Psoas muscle (tissue), 8 donors: Measurements from ENCODE around the gene CMTM7. TPM values are rescaled to one million over a fixed set of nuclear protein-coding genes. Genes with fewer than 3 reads are reported as not detected.

ENCODE experiments used
- ATAC-seq, 4 donors: fragments of 200-7000 bp; cut with Tn5 transposase; one replicate each; pipeline ENCODE4 v1.9.1; 2020; ENCODE audit warnings: moderate library complexity in 3 of 4, mild to moderate bottlenecking in 2 of 4
- DNase-seq, 2 donors: peaks; one replicate each; pipeline ENCODE4 v3.0.0-alpha.2; 2020
- H3K27ac ChIP-seq: fragments of 200-600 bp; one replicate; pipeline ENCODE4 v1.8.0; 2022
- H3K27me3 ChIP-seq, 3 donors: fragments of 200-600 bp in 1 of 3; one replicate each; pipeline versions ENCODE4 v1.6.1 to v1.8.0; 2013 to 2022; ENCODE audit warnings: low read length in 2 of 3, mild to moderate bottlenecking in 2 of 3, moderate library complexity in 1 of 3; ENCODE audit not compliant: insufficient read depth in 3 of 3
- H3K36me3 ChIP-seq, 2 donors: fragments of 200-600 bp in 1 of 2; one replicate each; pipeline versions ENCODE4 v1.6.1 to v1.8.0; 2013 to 2022; ENCODE audit warnings: low read depth in 1 of 2, mild to moderate bottlenecking in 1 of 2, moderate library complexity in 1 of 2; ENCODE audit not compliant: insufficient read depth in 1 of 2
- H3K4me1 ChIP-seq: fragments of 200-600 bp; one replicate; pipeline ENCODE4 v1.8.0; 2022
- H3K4me3 ChIP-seq: fragments of 200-600 bp; one replicate; pipeline ENCODE4 v1.8.0; 2022; ENCODE audit warnings: mild to moderate bottlenecking
- H3K9me3 ChIP-seq: fragments of 200-600 bp; one replicate; pipeline ENCODE4 v1.8.0; 2022
- WGBS, 3 donors: extraction: QIAGEN DNeasy Blood & Tissue Kit; methylation state at CpG; one replicate each; pipeline versions ENCODE4 v1.1.6 to v1.1.7; 2013; 5-methylcytosine and 5-hydroxymethylcytosine counted together
- intact Hi-C, 2 donors: fragments of 100-400 bp; cut with DNase I; formaldehyde crosslinking; loops; one replicate each; pipeline versions ENCODE4 v1.11.0 to v1.14.2; 2022
- polyA plus RNA-seq, 3 donors: library from polyadenylated mRNA; stranded (reverse); fragments of 200-250 nt; gene quantifications; one replicate each; pipeline ENCODE4 v1.2.3, GENCODE V29; 2013
- total RNA-seq, 4 donors: library from RNA; stranded (reverse); fragmentation: NEBNext Ultra II Directional in 2 of 4; extraction: Animal tissue kit (Norgen Biotek cat#: 25700) in 2 of 4; gene quantifications; one replicate each; pipeline versions ENCODE4 v1.2.1 to v1.2.4, GENCODE V29; 2021 to 2023
- TF ChIP-seq, protein P1 (sequence below): fragments of 200-600 bp; IDR thresholded peaks from one replicate; pipeline ENCODE4 v1.8.0; 2022; ENCODE audit warnings: antibody characterized with exemption
- donor health status: healthy with polysubstance abuse.
- donor health status: DM: no; HTN: no; CAD: no; lungs with moderate emphysema.
- donor health status: Bipolar disorder and iron deficiency.
- donor health status: healthy.
- donor health status: DM: yes; HTN: yes; CAD: no.
- donor health status: DM: no; HTN: no; CAD: no.
- donor health status: DM: no; HTN: no; CAD: no.
- donor health status: DM: yes; HTN: yes; CAD: no.

The CMTM7 gene
- total and polyA plus RNA-seq, 7 donors: 0.65 to 18.5 (median 2.6) TPM

DNA sequence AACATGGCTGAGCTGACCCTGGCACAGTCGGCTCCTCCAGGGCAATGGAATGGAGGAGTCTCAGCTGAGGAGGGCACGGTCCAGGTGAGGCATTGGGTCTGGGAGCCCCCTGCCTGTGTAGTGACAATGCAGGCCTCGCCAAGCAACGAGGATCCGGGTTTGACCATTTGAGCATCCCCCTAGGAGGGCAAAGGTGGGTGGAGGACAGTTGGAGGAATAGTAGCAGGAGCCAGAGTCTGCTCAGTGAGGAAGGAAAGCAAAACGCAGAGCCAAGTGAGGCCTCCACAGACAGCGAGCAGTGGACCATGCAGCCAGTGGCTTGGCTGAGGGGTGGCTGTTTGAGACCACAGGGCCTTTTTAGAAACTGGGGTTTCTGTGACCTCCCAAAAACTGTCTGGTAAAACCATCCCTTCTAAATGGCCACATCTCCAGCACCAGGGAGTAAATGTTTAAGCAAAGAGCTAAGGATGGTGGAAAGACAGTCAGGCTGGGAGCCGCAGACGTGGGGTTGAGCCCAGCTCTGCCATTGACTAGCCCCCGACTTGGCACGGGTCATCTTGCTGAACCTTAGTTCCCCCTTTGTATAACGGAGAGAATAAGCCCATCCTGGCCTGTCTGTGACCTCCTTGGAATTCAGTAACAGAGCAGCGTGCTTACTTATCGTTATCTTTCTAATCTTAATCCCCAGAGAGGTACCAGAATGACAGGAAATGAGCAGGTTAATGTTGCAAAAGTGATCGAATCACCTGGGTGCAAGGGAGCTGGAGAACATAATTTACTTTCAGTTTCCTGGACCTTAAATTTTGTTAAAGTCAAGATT is 64.2 kb downstream of the CMTM7 start:
- no peak overlapping the region for H3K27ac ChIP-seq
- intact Hi-C loops: no loop called here

DNA sequence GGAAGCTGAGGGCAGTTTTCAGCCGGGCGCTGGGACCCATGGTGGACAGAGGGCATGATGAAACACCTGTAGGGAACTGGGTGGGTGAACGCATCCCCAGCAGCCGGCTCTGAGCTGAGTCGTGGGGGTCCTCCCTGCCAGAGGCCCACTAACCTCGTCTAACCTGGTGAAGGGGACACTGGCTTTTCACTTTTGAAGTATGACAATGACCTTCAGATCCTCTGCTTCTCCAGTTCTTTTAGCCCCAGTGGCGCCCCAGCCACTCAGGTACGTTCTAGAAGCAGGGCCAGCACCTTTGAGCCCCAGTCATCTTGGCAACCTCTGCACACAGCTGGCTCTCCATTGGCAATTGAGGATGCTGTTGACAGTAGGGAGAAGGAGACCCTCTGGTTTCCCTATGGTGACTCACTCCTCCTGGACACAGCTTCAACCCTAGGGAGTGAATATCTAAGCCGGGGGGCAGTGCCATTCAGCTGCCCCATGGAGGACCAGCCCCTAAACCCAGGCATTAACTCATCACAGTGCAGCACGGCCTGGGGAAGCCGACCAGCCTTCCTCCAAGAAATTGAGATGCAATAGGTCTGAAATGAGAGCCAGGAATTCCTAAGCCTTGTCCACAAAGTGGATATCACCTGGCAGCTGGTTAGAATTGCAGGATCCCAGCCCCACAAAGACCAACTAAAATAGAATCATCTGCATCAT is 64.9 kb downstream of the CMTM7 start:
- WGBS, 3 donors: 85 to 88% (median 86%) methylated on average over 11 of the region's 11 CpGs
- TF ChIP-seq, protein P1, sequence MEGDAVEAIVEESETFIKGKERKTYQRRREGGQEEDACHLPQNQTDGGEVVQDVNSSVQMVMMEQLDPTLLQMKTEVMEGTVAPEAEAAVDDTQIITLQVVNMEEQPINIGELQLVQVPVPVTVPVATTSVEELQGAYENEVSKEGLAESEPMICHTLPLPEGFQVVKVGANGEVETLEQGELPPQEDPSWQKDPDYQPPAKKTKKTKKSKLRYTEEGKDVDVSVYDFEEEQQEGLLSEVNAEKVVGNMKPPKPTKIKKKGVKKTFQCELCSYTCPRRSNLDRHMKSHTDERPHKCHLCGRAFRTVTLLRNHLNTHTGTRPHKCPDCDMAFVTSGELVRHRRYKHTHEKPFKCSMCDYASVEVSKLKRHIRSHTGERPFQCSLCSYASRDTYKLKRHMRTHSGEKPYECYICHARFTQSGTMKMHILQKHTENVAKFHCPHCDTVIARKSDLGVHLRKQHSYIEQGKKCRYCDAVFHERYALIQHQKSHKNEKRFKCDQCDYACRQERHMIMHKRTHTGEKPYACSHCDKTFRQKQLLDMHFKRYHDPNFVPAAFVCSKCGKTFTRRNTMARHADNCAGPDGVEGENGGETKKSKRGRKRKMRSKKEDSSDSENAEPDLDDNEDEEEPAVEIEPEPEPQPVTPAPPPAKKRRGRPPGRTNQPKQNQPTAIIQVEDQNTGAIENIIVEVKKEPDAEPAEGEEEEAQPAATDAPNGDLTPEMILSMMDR: no peak
- DNase-seq (no peak), ATAC-seq (no peak)
- Histone ChIP-seq H3K4me1 (no peaks in the 10 kb centered on the region), H3K27ac (no peak overlapping the region), H3K36me3 (no peaks in the 10 kb centered on the region), H3K4me3 (no peak overlapping the region), H3K9me3 (no peaks in the 10 kb centered on the region), H3K27me3 (no peaks in the 10 kb centered on the region)
- intact Hi-C loops: no loop called here

More for the DNA sequence above, 64.2 kb downstream of the CMTM7 start:
- no peaks in the 10 kb centered on the region for H3K36me3 ChIP-seq
- no peak for ATAC-seq
- DNase-seq: no peak
- no peaks in the 10 kb centered on the region for H3K4me1 ChIP-seq
- no peaks in the 10 kb centered on the region for H3K9me3 ChIP-seq
- TF ChIP-seq, protein P1: no peak
- no peak overlapping the region for H3K4me3 ChIP-seq
- 87 to 91% (median 89%) methylated on average over 15 of the region's 15 CpGs for WGBS, 3 donors
- H3K27me3 ChIP-seq: no peaks in the 10 kb centered on the region

DNA sequence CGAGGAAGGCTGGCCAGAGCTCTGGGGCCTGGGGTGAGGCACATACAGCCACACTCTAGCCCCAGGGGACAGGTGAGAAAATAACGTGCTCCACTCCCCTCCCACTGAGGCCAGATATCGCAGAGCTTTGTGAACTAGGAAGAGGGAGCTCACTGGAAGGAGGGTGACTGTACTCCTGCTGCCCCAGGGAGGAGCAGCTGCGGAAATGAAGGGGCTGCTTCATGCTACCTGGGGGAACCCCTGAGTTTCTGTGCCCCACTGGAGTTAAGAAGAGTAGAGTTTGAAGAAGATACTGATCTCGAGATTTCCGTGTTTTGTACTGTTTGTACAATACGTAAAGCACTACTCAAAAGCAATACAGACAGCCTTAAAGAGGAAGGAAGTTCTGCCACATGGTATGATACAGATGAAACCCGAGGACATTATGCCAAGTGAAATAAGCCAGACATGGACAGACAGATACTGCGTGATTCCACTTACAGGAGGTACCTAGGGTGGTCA is 66.4 kb downstream of the CMTM7 start:
- no peaks in the 10 kb centered on the region for H3K36me3 ChIP-seq
- ATAC-seq (no peak), DNase-seq (no peak)
- no peaks in the 10 kb centered on the region for H3K4me1 ChIP-seq
- no peaks in the 10 kb centered on the region for H3K9me3 ChIP-seq
- intact Hi-C loops: no loop called here
- 63 to 74% (median 69%) methylated on average over 9 of the region's 9 CpGs for WGBS, 3 donors
- H3K27me3 ChIP-seq: no peaks in the 10 kb centered on the region
- H3K27ac ChIP-seq: no peak overlapping the region
- TF ChIP-seq, protein P1: no peak
- no peak overlapping the region for H3K4me3 ChIP-seq

DNA sequence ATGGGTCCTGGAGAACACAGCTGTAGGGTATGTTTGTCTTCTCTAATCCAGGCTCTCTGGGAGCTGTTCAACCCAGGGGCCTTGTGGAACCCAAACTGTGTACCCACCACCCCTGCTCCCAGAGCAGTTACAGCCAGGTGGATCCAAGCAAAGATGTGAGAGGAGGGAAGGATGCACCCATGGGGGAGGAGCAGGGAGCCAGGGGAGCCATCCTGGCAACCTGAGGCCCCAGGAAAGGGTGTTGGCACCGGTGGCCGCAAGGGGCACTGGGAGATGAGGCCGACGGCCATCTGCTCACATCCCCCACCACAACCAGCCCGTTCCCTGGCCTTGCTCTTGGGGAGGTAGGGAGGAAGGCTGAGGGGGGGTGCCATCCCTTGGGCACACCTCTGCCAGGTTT is 67.8 kb downstream of the CMTM7 start:
- 82 to 94% (median 90%) methylated on average over 5 of the region's 5 CpGs for WGBS, 3 donors
- intact Hi-C loops: no loop called here
- Histone ChIP-seq H3K27me3 (no peaks in the 10 kb centered on the region), H3K27ac (no peak overlapping the region), H3K36me3 (no peaks in the 10 kb centered on the region), H3K4me1 (no peaks in the 10 kb centered on the region), H3K4me3 (no peak overlapping the region), H3K9me3 (no peaks in the 10 kb centered on the region)
- ATAC-seq: no peak
- TF ChIP-seq, protein P1: no peak
- DNase-seq: no peak
